OCI-LY1 (cell line): Measurements from ENCODE around the gene C2CD3.

ENCODE experiments used
- H2AFZ ChIP-seq: fragments of 200-600 bp; sonication (generic), shearing (Covaris generic); 2 replicates; pipeline ENCODE4 v1.6.0; 2014; ENCODE audit warnings: antibody characterized with exemption, mild to moderate bottlenecking, low read length
- H3F3A ChIP-seq: fragments of 200-600 bp; sonication (generic), shearing (Covaris generic); 2 replicates; pipeline ENCODE4 v1.6.0; 2014; ENCODE audit warnings: mild to moderate bottlenecking, antibody characterized with exemption, low read length, moderate library complexity; ENCODE audit not compliant: insufficient read depth
- H3K27ac ChIP-seq: fragments of 200-600 bp; sonication (generic); 2 replicates; pipeline ENCODE4 v1.5.1; 2014; ENCODE audit warnings: low read length, mixed run types, mild to moderate bottlenecking, low read depth; ENCODE audit not compliant: poor library complexity, severe bottlenecking
- H3K27me3 ChIP-seq: fragments of 200-600 bp; sonication (generic); 2 replicates; pipeline ENCODE4 v1.6.0; 2014; ENCODE audit warnings: antibody characterized with exemption, mild to moderate bottlenecking, low read length, moderate library complexity; ENCODE audit not compliant: insufficient read depth
- H3K36me3 ChIP-seq: fragments of 200-600 bp; sonication (generic); 2 replicates; pipeline ENCODE4 v1.6.1; 2014; ENCODE audit warnings: mild to moderate bottlenecking, antibody characterized with exemption, low read length, moderate library complexity, mixed read lengths; ENCODE audit not compliant: insufficient read depth
- H3K4me1 ChIP-seq: fragments of 200-600 bp; sonication (generic); 2 replicates; pipeline ENCODE4 v1.5.1; 2014; ENCODE audit warnings: mild to moderate bottlenecking, low read length, moderate library complexity; ENCODE audit not compliant: insufficient read depth, severe bottlenecking
- H3K4me2 ChIP-seq: fragments of 200-600 bp; sonication (generic), shearing (Covaris generic); 2 replicates; pipeline ENCODE4 v1.6.1; 2014; ENCODE audit warnings: low read length
- H3K4me3 ChIP-seq: fragments of 200-600 bp; sonication (generic); 2 replicates; pipeline ENCODE4 v1.5.1; 2014; ENCODE audit warnings: low read length, low read depth, mild to moderate bottlenecking, mixed read lengths; ENCODE audit not compliant: poor library complexity, severe bottlenecking
- H3K79me2 ChIP-seq: fragments of 200-600 bp; shearing (Covaris generic); 2 replicates; pipeline ENCODE4 v1.6.1; 2016; ENCODE audit warnings: mixed run types, low read length, mixed read lengths; ENCODE audit not compliant: insufficient read depth
- H3K9ac ChIP-seq: fragments of 200-600 bp; sonication (generic), shearing (Covaris generic); 2 replicates; pipeline ENCODE4 v1.6.1; 2014; ENCODE audit warnings: mild to moderate bottlenecking, low read length, mixed read lengths
- H3K9me2 ChIP-seq: fragments of 200-600 bp; sonication (generic), shearing (Covaris generic); 2 replicates; pipeline ENCODE4 v1.6.1; 2014; ENCODE audit warnings: low read depth, mild to moderate bottlenecking, low read length, mixed read lengths
- H3K9me3 ChIP-seq: fragments of 200-600 bp; shearing (Covaris generic); 2 replicates; pipeline ENCODE4 v1.6.1; 2014; ENCODE audit warnings: low read length, mixed read lengths
- H4K20me1 ChIP-seq: fragments of 200-600 bp; sonication (generic), shearing (Covaris generic); 2 replicates; pipeline ENCODE4 v1.6.0; 2016; ENCODE audit warnings: mild to moderate bottlenecking, low read length; ENCODE audit not compliant: insufficient read depth
- EZH2 ChIP-seq: fragments of 200-600 bp; sonication (generic), shearing (Covaris generic); IDR thresholded peaks from 2 replicates; pipeline ENCODE4 v1.8.0; 2017; ENCODE audit warnings: borderline replicate concordance, mixed run types, mild to moderate bottlenecking, antibody characterized with exemption, low read length, moderate library complexity, mixed read lengths
- TF ChIP-seq, protein P1 (sequence below): fragments of 200-600 bp; sonication (generic), shearing (Covaris generic); IDR thresholded peaks from 2 replicates; pipeline ENCODE4 v1.5.1; 2017; ENCODE audit warnings: mild to moderate bottlenecking, antibody characterized with exemption, low read length, moderate library complexity, mixed read lengths

Gene C2CD3

DNA sequence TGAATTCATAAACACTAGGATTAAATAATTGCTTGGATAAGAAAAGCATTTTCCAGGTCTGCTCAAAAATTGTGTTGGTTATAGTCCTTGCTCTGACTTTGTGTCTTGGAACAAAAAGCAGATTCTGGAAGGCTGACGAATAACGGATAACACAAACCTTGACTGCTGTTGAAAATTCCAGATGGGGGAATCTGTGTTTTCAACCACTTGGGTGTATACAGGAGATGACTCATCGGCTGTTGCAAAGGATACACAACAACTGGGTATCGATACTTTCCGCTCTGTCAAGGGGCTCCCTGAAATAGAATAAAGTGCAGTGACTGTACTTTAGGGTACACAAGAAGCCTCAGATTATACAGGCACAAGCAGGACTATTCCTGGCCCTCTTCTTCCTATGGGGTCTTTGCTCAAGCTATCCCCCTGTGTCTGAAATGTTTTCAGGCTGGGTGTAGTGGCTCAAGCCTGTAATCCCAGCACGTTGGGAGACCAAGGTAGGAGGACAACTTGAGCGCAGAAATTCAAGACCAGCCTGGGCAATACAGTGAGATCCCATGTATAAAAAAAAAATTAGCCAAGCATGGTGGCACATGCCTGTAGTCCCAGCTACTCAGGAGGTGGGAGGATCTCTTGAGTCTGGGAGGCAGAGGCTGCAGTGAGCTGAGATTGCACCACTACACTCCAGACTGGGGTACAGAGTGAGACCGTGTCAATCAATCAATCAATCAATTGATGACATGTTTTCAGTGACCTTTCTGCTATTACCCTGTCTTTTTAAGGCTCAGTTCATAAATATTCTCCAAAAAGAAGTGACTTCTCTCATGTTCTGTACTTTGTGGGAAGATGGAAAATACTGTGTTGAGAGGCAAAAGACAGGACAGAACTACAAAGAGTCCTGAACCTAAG, 113.3 kb downstream of the C2CD3 start:
- Histone ChIP-seq H3K9me2 (no peaks in the 10 kb centered on the region), H3K4me2 (no peak overlapping the region), H3K79me2 (no peaks in the 10 kb centered on the region), H4K20me1 (no peaks in the 10 kb centered on the region), H2AFZ (no peak overlapping the region), H3F3A (no peaks in the 10 kb centered on the region), H3K9me3 (no peaks in the 10 kb centered on the region), H3K4me1 (no peaks in the 10 kb centered on the region), H3K27me3 (no peaks in the 10 kb centered on the region), H3K4me3 (no peak overlapping the region), H3K9ac (no peak overlapping the region), H3K27ac (no peak overlapping the region), H3K36me3 (peaks cover 40% of the 10 kb centered on the region; the same call in 1 of the 2 replicates)
- no peak for TF ChIP-seq EZH2
- TF ChIP-seq, protein P1, sequence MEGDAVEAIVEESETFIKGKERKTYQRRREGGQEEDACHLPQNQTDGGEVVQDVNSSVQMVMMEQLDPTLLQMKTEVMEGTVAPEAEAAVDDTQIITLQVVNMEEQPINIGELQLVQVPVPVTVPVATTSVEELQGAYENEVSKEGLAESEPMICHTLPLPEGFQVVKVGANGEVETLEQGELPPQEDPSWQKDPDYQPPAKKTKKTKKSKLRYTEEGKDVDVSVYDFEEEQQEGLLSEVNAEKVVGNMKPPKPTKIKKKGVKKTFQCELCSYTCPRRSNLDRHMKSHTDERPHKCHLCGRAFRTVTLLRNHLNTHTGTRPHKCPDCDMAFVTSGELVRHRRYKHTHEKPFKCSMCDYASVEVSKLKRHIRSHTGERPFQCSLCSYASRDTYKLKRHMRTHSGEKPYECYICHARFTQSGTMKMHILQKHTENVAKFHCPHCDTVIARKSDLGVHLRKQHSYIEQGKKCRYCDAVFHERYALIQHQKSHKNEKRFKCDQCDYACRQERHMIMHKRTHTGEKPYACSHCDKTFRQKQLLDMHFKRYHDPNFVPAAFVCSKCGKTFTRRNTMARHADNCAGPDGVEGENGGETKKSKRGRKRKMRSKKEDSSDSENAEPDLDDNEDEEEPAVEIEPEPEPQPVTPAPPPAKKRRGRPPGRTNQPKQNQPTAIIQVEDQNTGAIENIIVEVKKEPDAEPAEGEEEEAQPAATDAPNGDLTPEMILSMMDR = no peak

- Histone ChIP-seq H3K79me2 (no peaks in the 10 kb centered on the region), H3K4me2 (no peak overlapping the region), H3K9me3 (no peaks in the 10 kb centered on the region), H4K20me1 (no peaks in the 10 kb centered on the region), H3K36me3 (peaks cover 42% of the 10 kb centered on the region; the same call in 1 of the 2 replicates), H3K27me3 (no peaks in the 10 kb centered on the region), H3K9me2 (no peaks in the 10 kb centered on the region), H3K9ac (no peak overlapping the region), H3F3A (no peaks in the 10 kb centered on the region), H3K4me1 (no peaks in the 10 kb centered on the region), H3K4me3 (no peak overlapping the region), H3K27ac (no peak overlapping the region), H2AFZ (no peak overlapping the region)
- TF ChIP-seq, protein P1 = no peak
- TF ChIP-seq EZH2 = no peak
These were observed 114.9 kb downstream of the C2CD3 start for GRCh38 chr11:74055938-74056337.

- no peak for TF ChIP-seq EZH2
- Histone ChIP-seq H3F3A (no peaks in the 10 kb centered on the region), H4K20me1 (no peaks in the 10 kb centered on the region), H3K9me3 (no peaks in the 10 kb centered on the region), H3K9me2 (no peaks in the 10 kb centered on the region), H2AFZ (no peak overlapping the region), H3K4me3 (no peak overlapping the region), H3K27me3 (no peaks in the 10 kb centered on the region), H3K4me2 (no peak overlapping the region), H3K79me2 (no peaks in the 10 kb centered on the region), H3K36me3 (peaks cover 62% of the 10 kb centered on the region), H3K27ac (no peak overlapping the region), H3K9ac (no peak overlapping the region), H3K4me1 (no peaks in the 10 kb centered on the region)
These were observed 120.3 kb downstream of the C2CD3 start for GRCh38 chr11:74050465-74050864.
